Smooth muscle cell (in vitro differentiated cells): ENCODE results near the gene ANO2. TPM values are rescaled to one million over a fixed set of nuclear protein-coding genes. Genes with fewer than 3 reads are reported as not detected.

Experiments
- DNase-seq: peaks from one replicate; lab custom pipeline; 2025; ENCODE audit not compliant: unreplicated experiment; lab: John Stamatoyannopoulos, UW
- H2AFZ ChIP-seq: fragments of 200-600 bp; sonication (generic); 2 replicates; pipeline ENCODE4 v1.6.0; 2016; ENCODE audit warnings: antibody characterized with exemption, low read depth, mild to moderate bottlenecking
- H3F3A ChIP-seq: fragments of 200-600 bp; sonication (generic); 2 replicates; pipeline ENCODE4 v1.6.0; 2017; ENCODE audit warnings: antibody characterized with exemption, low read depth
- H3K27ac ChIP-seq: fragments of 200-600 bp; sonication (generic); 2 replicates; pipeline ENCODE4 v1.5.1; 2016; ENCODE audit warnings: low read depth, mild to moderate bottlenecking
- H3K27me3 ChIP-seq: fragments of 200-600 bp; sonication (generic); 2 replicates; pipeline ENCODE4 v1.6.1; 2016; ENCODE audit warnings: low read depth, mild to moderate bottlenecking
- H3K36me3 ChIP-seq: fragments of 200-600 bp; sonication (generic); 2 replicates; pipeline ENCODE4 v1.5.1; 2016; ENCODE audit warnings: low read depth
- H3K4me1 ChIP-seq: fragments of 200-600 bp; sonication (generic); 2 replicates; pipeline ENCODE4 v1.5.1; 2016; ENCODE audit warnings: low read depth
- H3K4me2 ChIP-seq: fragments of 200-600 bp; sonication (generic); 2 replicates; pipeline ENCODE4 v1.6.0; 2016; ENCODE audit warnings: mild to moderate bottlenecking
- H3K4me3 ChIP-seq: fragments of 200-600 bp; sonication (generic); 2 replicates; pipeline ENCODE4 v1.5.1; 2016; ENCODE audit warnings: mild to moderate bottlenecking
- H3K79me2 ChIP-seq: fragments of 200-600 bp; sonication (generic); 2 replicates; pipeline ENCODE4 v1.6.0; 2016; ENCODE audit warnings: low read depth, mild to moderate bottlenecking
- H3K9ac ChIP-seq: fragments of 200-600 bp; sonication (generic); 2 replicates; pipeline ENCODE4 v1.6.0; 2016; ENCODE audit warnings: low read depth
- H3K9me3 ChIP-seq: fragments of 200-600 bp; sonication (generic); replicated peaks from 2 replicates; pipeline ENCODE4 v1.5.1; 2016; ENCODE audit warnings: low read depth
- H4K20me1 ChIP-seq: fragments of 200-600 bp; sonication (generic); 2 replicates; pipeline ENCODE4 v1.6.0; 2016; ENCODE audit warnings: low read depth
- WGBS: methylation state at CpG from one replicate; pipeline ENCODE4 v1.1.7; 2016; ENCODE audit warnings: low lambda C conversion rate; 5-methylcytosine and 5-hydroxymethylcytosine counted together
- polyA plus RNA-seq: library from polyadenylated mRNA; unstranded; fragments of >200 nt; fragmentation: Nextera tagmentation; extraction: Ambion mirVana; gene quantifications from 2 replicates; pipeline ENCODE4 v1.2.1, GENCODE V29; 2016
- total RNA-seq: library from RNA; depleted of rRNA; stranded (reverse); fragments of >200 nt; gene quantifications from 2 replicates; pipeline ENCODE4 v1.2.3, GENCODE V29; 2014
- TF ChIP-seq, protein P1 (sequence below): fragments of 200-600 bp; sonication (generic); IDR thresholded peaks from 2 replicates; pipeline ENCODE4 v1.5.1; 2017; ENCODE audit warnings: borderline replicate concordance, mild to moderate bottlenecking, antibody characterized with exemption; ENCODE audit not compliant: insufficient read depth, poor library complexity, severe bottlenecking

The ANO2 gene
- total and polyA plus RNA-seq, 2 experiments from 2014 or later: 0.18 TPM; not detected in 1

DNA sequence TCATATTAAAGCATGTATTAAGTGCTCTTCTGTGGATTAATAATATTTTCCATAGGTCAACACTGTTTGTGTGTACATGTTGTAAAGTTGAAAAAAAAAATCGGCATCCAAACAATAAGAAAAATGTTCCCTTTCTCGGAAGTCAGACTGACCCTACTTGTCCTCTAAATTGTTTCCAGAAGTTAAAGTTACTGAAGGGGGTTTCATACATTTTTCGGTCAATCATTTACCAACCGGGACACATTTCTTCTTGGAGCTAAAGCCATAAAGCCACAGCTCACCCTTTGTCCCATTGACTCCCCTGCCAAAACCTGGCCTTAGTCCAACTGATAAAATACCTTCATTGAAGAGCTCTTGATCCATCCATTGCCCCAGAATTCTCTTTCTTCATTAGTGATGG is 230.0 kb downstream of the ANO2 start:
- TF ChIP-seq, protein P1, sequence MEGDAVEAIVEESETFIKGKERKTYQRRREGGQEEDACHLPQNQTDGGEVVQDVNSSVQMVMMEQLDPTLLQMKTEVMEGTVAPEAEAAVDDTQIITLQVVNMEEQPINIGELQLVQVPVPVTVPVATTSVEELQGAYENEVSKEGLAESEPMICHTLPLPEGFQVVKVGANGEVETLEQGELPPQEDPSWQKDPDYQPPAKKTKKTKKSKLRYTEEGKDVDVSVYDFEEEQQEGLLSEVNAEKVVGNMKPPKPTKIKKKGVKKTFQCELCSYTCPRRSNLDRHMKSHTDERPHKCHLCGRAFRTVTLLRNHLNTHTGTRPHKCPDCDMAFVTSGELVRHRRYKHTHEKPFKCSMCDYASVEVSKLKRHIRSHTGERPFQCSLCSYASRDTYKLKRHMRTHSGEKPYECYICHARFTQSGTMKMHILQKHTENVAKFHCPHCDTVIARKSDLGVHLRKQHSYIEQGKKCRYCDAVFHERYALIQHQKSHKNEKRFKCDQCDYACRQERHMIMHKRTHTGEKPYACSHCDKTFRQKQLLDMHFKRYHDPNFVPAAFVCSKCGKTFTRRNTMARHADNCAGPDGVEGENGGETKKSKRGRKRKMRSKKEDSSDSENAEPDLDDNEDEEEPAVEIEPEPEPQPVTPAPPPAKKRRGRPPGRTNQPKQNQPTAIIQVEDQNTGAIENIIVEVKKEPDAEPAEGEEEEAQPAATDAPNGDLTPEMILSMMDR: no peak
- Histone ChIP-seq H3F3A (no peaks in the 10 kb centered on the region), H3K9me3 (no peaks in the 10 kb centered on the region), H3K27ac (no peak overlapping the region), H3K4me3 (no peak overlapping the region), H3K36me3 (no peaks in the 10 kb centered on the region), H3K79me2 (no peaks in the 10 kb centered on the region), H2AFZ (no peak overlapping the region), H3K27me3 (no peaks in the 10 kb centered on the region), H3K9ac (no peak overlapping the region), H3K4me2 (no peak overlapping the region), H4K20me1 (no peaks in the 10 kb centered on the region), H3K4me1 (no peaks in the 10 kb centered on the region)
- no peak for DNase-seq
- 91% methylated on average over 4 of the region's 4 CpGs for WGBS

DNA sequence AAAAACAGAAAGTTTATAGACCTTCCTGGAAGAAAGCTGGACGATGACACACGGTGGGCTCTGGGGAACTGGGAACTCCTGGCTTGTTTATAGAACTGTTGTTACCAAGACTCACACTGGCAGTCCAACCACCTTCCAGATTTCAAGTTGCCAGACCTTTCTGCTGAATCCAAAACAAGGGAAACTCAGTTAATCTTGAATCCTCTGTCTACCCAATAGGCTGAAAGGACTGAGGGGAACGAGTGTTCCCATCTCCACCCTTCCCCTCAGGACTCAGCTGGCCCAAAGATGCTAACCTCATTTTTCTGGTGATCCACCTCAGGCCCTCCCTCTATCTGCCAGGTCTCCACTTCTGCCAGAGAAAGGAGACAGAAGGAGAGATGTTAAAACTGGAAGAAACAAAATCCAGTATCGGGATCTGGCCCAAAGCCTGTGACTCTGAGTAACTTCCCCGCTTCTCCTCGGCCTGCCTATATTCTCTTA is 231.4 kb downstream of the ANO2 start:
- WGBS: 95% methylated on average over 6 of the region's 6 CpGs
- H3K4me3 ChIP-seq: no peak overlapping the region
- H4K20me1 ChIP-seq: no peaks in the 10 kb centered on the region
- no peak for DNase-seq
- H3K27ac ChIP-seq: no peak overlapping the region
- H3K9me3 ChIP-seq: no peaks in the 10 kb centered on the region
- no peaks in the 10 kb centered on the region for H3K36me3 ChIP-seq
- H3K9ac ChIP-seq: no peak overlapping the region
- H3K79me2 ChIP-seq: no peaks in the 10 kb centered on the region
- no peak overlapping the region for H2AFZ ChIP-seq
- no peak overlapping the region for H3K4me2 ChIP-seq
- no peaks in the 10 kb centered on the region for H3K27me3 ChIP-seq
- no peaks in the 10 kb centered on the region for H3K4me1 ChIP-seq
- TF ChIP-seq, protein P1: no peak
- H3F3A ChIP-seq: no peaks in the 10 kb centered on the region

DNA sequence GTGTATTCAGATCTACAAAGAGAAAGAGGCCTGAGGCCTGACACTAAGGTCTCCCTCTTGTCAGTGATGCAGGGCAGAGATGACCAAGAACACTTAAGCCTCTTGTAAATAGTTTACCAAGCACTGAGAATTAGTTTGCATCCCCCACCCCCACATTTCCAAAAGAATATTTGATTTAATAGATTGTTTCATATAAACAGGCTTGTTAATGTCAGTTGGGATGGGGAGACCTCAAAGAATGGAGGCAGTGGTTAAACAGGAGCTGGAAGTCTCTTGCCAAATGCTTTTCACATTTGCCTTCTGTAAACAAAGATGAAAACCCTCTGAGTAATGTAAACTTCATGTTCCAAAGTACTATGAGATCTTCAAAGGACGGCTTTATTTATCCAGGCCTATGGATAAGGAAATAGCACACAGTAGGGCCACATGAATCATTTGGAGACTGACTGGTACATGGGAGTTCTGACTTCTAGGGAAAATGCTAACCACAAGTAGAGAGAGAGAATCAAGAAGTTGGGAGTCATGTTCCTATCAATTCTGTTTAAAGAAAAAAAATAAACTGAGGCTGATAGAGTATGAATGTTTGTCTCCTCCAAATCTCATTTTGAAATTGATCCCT is 234.7 kb downstream of the ANO2 start:
- Histone ChIP-seq H3K27ac (no peak overlapping the region), H3K27me3 (no peaks in the 10 kb centered on the region), H3K9me3 (no peaks in the 10 kb centered on the region), H3K36me3 (no peaks in the 10 kb centered on the region), H3K79me2 (no peaks in the 10 kb centered on the region), H3F3A (no peaks in the 10 kb centered on the region), H2AFZ (no peak overlapping the region), H4K20me1 (no peaks in the 10 kb centered on the region), H3K4me2 (no peak overlapping the region), H3K4me1 (no peaks in the 10 kb centered on the region), H3K4me3 (no peak overlapping the region), H3K9ac (no peak overlapping the region)
- 39% methylated on average over 1 of the region's 1 CpG for WGBS
- no peak for DNase-seq
- TF ChIP-seq, protein P1: no peak

DNA sequence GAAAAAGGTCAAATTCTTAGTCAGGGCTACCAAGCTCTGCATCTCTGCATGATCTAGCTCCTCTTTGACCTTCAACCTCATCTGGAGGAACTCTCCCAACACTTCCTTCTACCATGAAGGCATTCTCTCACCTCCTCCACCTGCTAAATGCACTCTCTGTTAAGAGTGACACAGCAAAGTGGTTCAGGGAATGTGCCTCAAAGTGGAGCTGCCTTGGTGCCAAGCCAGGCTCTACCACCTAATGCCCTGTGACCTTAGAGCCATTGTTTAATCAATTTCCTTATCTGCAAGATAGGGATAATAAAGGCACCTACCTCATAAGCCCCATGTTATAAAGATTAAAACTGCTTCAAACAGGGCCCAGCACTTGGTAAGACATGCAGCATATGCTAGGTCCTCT is 236.7 kb downstream of the ANO2 start:
- H3K79me2 ChIP-seq: no peaks in the 10 kb centered on the region
- no peak overlapping the region for H3K4me3 ChIP-seq
- no peak overlapping the region for H3K27ac ChIP-seq
- no peaks in the 10 kb centered on the region for H3K4me1 ChIP-seq
- no peak overlapping the region for H3K4me2 ChIP-seq
- H3F3A ChIP-seq: no peaks in the 10 kb centered on the region
- no peaks in the 10 kb centered on the region for H4K20me1 ChIP-seq
- no peak for DNase-seq
- peaks cover 3% of the 10 kb centered on the region for H3K27me3 ChIP-seq
- TF ChIP-seq, protein P1: no peak
- no peaks in the 10 kb centered on the region for H3K9me3 ChIP-seq
- H3K36me3 ChIP-seq: no peaks in the 10 kb centered on the region
- H3K9ac ChIP-seq: no peak overlapping the region
- no peak overlapping the region for H2AFZ ChIP-seq
